Neutrophil (primary cell): ENCODE results near the gene GRB10.

Experiments used
- H3K27ac ChIP-seq: fragments of 200-600 bp; sonication (generic); 2 replicates; pipeline ENCODE4 v1.5.1; 2016; ENCODE audit warnings: mild to moderate bottlenecking, moderate library complexity
- H3K27me3 ChIP-seq: fragments of 200-600 bp; sonication (generic); 2 replicates; pipeline ENCODE4 v1.6.0; 2016; ENCODE audit warnings: mild to moderate bottlenecking
- H3K36me3 ChIP-seq: fragments of 200-600 bp; sonication (generic); 2 replicates; pipeline ENCODE4 v1.5.1; 2017
- H3K4me1 ChIP-seq, 2 experiments: fragments of 200-600 bp in 1 of 2; sonication (generic) in 1 of 2; 1 replicate in 1 of 2; 2 replicates in 1 of 2; pipeline versions ENCODE4 v1.5.1 to v1.6.1; 2013 to 2016; ENCODE audit warnings: low read depth in 1 of 2, low read length in 1 of 2, mild to moderate bottlenecking in 1 of 2, moderate library complexity in 1 of 2; ENCODE audit not compliant: control insufficient read depth in 1 of 2, insufficient read depth in 1 of 2
- H3K4me3 ChIP-seq, 2 experiments: fragments of 200-600 bp in 1 of 2; sonication (generic) in 1 of 2; 1 replicate in 1 of 2; 2 replicates in 1 of 2; pipeline ENCODE4 v1.5.1; 2013 to 2016; ENCODE audit warnings: low read depth in 1 of 2, low read length in 1 of 2, mild to moderate bottlenecking in 1 of 2, moderate library complexity in 1 of 2
- H3K9me3 ChIP-seq: fragments of 200-600 bp; sonication (generic); 2 replicates; pipeline ENCODE4 v1.5.1; 2016
- TF ChIP-seq, protein P1 (sequence below): fragments of 200-600 bp; sonication (generic); IDR thresholded peaks from 2 replicates; pipeline ENCODE4 v1.5.1; 2016; ENCODE audit warnings: antibody characterized with exemption

Gene GRB10

DNA sequence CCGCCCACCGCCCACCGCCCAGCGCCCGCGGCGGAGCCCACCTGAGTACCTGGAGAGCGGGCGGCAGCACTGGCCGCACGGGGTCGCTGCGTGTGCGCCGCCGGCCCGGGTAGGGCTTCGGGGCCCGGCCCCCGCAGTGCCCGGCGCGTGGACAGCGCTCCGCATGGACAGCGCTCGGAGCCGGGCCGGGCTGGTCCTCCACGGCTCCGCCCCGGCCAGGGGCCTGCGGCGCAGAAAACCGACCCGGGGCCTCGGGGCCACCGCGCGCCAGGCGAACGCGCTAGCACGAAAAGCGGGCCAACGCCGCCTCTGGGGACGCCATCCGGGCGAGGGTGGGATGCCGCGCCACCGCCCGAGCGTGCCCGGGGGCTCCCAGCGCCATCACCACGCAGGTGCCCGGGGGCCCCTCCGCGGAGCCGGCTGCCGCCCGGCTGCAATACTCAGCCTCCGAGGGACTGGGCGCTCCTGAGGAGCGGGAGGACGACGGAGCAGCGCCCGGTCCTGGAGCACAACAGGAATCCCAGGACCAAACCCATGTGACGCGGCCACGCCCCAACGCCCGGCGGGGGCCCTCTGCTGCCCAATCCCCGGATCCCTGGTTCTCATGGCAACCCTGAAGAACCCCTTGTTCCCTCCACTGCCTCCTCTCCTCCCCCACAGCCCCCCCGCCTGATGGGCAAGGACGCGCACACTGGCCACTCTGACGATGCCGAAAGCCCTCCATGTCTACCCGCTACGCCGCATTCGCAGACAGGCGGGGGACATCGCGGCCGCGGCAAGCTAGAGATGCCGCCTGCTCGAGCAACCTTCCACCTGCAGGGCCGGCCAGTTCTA, at the start of gene GRB10:
Gene GRB10 (minus strand): TSS at position 522 of the 834 bp plus-strand sequence. CDS start 50,574 bp downstream, outside the sequence.
- Histone ChIP-seq H3K9me3 (no peaks in the 10 kb centered on the region), H3K27me3 (peaks cover 39% of the 10 kb centered on the region), H3K4me3 (peak within 1 kb of the TSS; percentile 8 to 41), H3K4me1 (peaks cover 3 to 11% of the 10 kb centered on the region in 2 experiments), H3K36me3 (no peaks in the 10 kb centered on the region), H3K27ac (no peak within 1 kb of the TSS)
- TF ChIP-seq, protein P1, sequence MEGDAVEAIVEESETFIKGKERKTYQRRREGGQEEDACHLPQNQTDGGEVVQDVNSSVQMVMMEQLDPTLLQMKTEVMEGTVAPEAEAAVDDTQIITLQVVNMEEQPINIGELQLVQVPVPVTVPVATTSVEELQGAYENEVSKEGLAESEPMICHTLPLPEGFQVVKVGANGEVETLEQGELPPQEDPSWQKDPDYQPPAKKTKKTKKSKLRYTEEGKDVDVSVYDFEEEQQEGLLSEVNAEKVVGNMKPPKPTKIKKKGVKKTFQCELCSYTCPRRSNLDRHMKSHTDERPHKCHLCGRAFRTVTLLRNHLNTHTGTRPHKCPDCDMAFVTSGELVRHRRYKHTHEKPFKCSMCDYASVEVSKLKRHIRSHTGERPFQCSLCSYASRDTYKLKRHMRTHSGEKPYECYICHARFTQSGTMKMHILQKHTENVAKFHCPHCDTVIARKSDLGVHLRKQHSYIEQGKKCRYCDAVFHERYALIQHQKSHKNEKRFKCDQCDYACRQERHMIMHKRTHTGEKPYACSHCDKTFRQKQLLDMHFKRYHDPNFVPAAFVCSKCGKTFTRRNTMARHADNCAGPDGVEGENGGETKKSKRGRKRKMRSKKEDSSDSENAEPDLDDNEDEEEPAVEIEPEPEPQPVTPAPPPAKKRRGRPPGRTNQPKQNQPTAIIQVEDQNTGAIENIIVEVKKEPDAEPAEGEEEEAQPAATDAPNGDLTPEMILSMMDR, result no peak

DNA sequence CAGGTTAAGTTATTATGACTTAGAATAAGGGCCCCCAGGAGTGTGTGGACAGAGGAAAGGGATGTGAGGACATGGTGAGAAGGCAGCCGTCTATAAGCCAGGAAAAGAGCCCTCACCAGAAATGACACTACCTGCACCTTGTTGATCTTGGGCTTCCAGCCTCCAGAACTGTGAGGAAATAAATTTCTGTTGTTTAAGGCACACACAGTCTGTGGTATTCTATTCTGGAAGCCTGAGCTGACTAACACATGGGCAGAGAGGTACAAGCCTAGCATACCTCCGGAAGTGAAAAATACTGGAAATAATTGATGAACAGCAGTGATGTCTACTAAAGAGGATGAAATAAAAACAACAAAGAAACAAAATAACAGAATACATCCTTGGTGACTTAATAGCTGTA, 46.1 kb upstream of the GRB10 start:
- H3K4me1 ChIP-seq, result no peaks in the 10 kb centered on the region
- TF ChIP-seq, protein P1, result no peak
- no peaks in the 10 kb centered on the region for H3K9me3 ChIP-seq
- H3K27ac ChIP-seq, result no peak overlapping the region
- H3K4me3 ChIP-seq, result no peak overlapping the region
- H3K27me3 ChIP-seq, result no peaks in the 10 kb centered on the region
- H3K36me3 ChIP-seq, result no peaks in the 10 kb centered on the region

DNA sequence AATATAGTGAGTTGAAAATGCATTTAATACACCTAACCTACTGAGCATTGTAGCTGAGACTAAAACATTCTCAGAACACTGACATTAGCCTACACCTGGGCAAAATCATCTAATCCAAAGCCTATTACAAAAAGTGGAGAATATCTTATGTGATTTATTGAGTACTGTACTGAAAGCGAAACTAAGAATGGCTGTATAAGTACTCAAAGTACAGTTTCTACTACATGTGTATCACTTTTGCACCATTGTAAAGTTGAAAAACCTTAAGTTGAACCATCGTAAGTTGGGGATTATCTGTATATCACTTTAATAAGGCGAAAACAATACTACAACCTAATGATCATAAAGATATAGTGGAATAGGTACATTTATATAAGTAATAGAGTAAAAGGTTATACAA, 45.4 kb upstream of the GRB10 start:
- Histone ChIP-seq H3K9me3 (no peaks in the 10 kb centered on the region), H3K4me1 (no peaks in the 10 kb centered on the region), H3K27me3 (no peaks in the 10 kb centered on the region), H3K4me3 (no peak overlapping the region), H3K27ac (no peak overlapping the region), H3K36me3 (no peaks in the 10 kb centered on the region)
- TF ChIP-seq, protein P1, result no peak

DNA sequence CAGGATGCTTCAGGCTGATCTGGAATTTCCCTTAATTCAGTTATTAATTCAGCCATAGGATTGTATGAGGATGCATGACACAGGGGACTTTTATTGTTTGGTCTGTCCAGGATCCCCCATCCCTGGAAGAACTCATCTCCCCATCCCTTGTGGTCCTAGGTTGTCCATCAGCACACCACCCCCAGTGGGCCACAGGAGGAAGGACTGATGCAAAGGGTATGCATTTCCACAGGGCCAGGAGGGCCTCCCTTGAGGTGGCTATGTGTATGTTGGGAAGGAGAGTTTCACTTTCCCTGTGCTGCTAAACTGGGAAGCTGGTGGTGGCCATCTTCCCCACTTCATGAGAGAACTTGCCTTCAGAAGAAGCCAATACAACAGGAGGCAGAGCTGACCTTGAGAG, 44.6 kb upstream of the GRB10 start:
- Histone ChIP-seq H3K4me1 (no peaks in the 10 kb centered on the region), H3K27me3 (no peaks in the 10 kb centered on the region), H3K36me3 (no peaks in the 10 kb centered on the region), H3K9me3 (no peaks in the 10 kb centered on the region), H3K4me3 (no peak overlapping the region), H3K27ac (no peak overlapping the region)
- TF ChIP-seq, protein P1, result no peak

DNA sequence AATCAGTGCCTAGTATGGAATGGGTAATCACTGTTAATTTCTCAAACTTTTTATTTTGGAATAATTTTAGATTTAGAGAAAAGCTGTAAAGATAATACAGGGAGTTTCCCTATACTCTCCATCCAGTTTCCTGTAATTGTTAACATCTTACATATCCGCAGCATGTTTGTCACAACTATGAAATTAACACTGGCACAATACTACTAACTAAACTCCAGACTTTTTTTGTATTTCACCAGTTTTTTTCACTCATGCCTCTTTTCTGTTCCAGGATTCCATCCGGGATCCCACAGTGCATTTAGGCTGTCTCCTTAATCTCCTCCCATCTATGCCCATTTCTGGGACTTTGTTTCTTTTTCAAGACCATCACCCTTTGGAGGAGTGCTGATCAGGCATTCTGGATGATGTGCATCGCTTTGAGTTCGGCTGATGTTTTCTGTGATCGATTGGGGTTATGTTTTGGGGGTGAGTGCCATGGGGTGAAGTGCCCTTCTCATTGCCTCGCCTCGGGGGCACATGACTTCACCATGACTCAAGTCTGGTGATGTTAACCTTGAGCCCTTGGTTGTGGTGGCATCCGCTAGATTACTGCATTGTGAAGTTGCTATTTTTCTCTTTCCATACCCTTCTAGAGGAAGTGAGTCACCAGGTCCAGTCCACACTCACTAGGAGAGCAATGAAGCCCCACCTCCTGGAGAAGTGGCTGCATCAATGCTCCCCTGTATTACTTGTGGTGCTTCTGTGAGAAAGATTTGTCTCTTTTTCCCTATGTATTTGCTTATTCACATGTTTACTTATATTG, 43.9 kb upstream of the GRB10 start:
- H3K4me3 ChIP-seq, result no peak overlapping the region
- H3K36me3 ChIP-seq, result no peaks in the 10 kb centered on the region
- no peaks in the 10 kb centered on the region for H3K27me3 ChIP-seq
- H3K4me1 ChIP-seq, result no peaks in the 10 kb centered on the region
- no peak overlapping the region for H3K27ac ChIP-seq
- TF ChIP-seq, protein P1, result no peak
- no peaks in the 10 kb centered on the region for H3K9me3 ChIP-seq
